Measurements from ENCODE around the gene HYAL1.

Gene HYAL1

DNA sequence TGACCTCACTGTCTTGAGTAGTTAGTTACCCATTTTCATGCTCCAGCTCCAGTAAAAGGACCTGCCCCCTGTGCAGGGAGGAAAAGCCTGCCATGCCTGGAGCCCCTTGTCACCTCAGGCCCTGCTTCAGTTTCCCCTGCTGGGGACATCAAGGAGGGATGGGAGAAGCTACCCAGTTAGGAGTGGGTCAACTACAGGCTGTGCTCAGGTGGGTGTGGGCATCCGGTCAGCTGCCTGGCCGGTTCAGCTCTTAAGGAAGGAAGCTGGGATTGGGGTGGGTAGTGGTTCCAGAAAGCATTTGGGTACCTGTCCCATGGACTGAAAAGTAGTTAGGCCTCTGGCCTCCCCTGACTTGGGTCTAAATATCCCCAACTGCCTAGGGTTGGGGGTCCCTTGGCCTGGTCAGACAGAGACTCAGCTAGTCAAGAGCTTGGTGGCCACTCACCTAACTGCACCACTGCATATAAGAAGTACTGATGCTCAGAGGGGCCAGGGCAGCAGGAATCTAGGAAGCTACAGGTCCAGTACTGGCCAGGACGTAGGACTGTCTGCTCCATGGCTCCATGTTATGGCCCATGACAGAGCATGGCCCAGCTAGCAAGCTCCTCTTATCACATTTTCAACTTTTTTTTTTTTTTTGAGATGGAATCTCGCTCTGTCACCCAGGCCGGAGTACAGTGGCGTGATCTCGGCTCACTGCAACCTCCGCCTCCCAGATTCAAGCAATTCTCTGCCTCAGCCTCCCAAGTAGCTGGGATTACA is 23.9 kb downstream of the HYAL1 start:
- H3K27ac ChIP-seq, result no peak overlapping the region
- TF ChIP-seq, protein P1, sequence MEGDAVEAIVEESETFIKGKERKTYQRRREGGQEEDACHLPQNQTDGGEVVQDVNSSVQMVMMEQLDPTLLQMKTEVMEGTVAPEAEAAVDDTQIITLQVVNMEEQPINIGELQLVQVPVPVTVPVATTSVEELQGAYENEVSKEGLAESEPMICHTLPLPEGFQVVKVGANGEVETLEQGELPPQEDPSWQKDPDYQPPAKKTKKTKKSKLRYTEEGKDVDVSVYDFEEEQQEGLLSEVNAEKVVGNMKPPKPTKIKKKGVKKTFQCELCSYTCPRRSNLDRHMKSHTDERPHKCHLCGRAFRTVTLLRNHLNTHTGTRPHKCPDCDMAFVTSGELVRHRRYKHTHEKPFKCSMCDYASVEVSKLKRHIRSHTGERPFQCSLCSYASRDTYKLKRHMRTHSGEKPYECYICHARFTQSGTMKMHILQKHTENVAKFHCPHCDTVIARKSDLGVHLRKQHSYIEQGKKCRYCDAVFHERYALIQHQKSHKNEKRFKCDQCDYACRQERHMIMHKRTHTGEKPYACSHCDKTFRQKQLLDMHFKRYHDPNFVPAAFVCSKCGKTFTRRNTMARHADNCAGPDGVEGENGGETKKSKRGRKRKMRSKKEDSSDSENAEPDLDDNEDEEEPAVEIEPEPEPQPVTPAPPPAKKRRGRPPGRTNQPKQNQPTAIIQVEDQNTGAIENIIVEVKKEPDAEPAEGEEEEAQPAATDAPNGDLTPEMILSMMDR (IDR thresholded peaks at IDR 0.05), result no peak
- no peak for TF ChIP-seq ZFX (IDR thresholded peaks at IDR 0.05; ENCODE audit: borderline replicate concordance)

DNA sequence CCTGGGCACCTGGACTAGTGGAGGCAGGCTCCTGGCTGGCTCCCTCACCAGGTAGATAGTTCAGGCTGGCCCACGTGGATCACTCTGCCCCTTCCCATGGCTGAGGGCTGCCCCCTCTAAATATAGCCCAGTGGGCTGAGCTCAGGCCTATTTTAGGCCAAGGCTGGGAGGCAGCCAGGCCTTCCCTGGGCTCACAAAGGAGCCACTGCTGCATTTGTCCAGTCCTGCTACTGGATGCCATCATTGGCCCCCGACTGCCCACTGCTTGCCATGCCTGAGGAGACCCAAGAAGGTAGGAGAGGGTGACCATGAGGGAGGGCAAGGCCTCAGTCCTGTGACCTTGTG is 24.5 kb downstream of the HYAL1 start, which contains the start of gene LSMEM2:
TSS of gene LSMEM2 (plus strand) at position 208 of the 345 bp plus-strand sequence. CDS start at position 235, 27 bp downstream.
- TF ChIP-seq, protein P1 (IDR thresholded peaks at IDR 0.05), result no peak
- no peak for TF ChIP-seq ZFX (IDR thresholded peaks at IDR 0.05; ENCODE audit: borderline replicate concordance)
- H3K27ac ChIP-seq, result no peak within 1 kb of the TSS

DNA sequence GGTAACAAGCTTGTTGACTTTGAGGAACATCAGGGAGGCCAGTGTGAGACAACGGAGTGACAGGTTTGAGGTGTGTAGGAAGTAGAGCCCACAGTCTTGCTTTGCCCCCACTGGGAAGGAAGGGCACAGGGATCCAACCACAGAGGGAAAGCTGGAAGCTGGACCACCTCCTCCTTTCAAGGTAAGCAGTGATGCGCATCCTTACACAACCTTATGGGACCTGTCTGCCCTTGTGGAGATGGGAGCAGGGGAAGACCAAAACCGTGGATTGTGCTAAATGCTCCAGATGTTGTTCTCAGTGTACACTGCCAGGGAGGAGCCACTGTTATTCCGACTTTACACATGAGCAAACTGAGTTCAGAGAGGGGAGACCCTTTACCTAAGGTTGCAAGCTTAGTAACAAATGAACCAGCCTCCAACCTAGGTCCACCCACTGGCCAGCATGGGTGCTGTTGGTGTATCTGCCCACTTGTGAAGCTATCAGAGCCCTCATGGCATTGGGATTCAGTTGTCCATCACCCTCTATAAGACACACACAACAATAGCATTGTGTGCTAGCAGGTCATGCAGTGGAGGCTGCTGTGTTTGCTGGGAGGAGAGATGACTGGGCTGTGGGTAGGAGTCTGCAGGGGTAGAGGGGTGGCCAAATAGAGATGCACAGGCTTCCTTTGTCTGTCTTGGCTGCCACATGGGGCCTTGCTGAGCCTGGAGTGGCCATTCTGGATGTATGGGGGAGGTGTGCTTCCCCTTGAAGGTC is 25.1 kb downstream of the HYAL1 start:
- no peak overlapping the region for H3K27ac ChIP-seq
- TF ChIP-seq ZFX (IDR thresholded peaks at IDR 0.05; ENCODE audit: borderline replicate concordance), result no peak
- TF ChIP-seq, protein P1 (IDR thresholded peaks at IDR 0.05), result no peak

DNA sequence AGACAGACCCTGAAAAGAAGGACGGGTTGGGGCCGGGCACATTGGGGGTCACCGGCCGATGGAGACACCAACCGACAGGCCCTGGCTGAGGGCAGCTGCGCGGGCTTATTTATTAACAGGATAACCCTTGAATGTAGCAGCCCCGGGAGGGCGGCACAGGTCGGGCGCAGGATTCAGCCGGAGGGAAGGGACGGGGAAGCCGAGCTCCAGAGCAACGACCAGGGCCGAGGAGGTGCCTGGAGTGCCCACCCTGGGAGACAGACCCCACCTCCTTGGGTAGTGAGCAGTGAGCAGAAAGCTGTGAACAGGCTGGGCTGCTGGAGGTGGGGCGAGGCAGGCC is 26.6 kb downstream of the HYAL1 start:
- no peak overlapping the region for H3K27ac ChIP-seq
- TF ChIP-seq ZFX (IDR thresholded peaks at IDR 0.05; ENCODE audit: borderline replicate concordance), result no peak
- TF ChIP-seq, protein P1 (IDR thresholded peaks at IDR 0.05), result no peak

DNA sequence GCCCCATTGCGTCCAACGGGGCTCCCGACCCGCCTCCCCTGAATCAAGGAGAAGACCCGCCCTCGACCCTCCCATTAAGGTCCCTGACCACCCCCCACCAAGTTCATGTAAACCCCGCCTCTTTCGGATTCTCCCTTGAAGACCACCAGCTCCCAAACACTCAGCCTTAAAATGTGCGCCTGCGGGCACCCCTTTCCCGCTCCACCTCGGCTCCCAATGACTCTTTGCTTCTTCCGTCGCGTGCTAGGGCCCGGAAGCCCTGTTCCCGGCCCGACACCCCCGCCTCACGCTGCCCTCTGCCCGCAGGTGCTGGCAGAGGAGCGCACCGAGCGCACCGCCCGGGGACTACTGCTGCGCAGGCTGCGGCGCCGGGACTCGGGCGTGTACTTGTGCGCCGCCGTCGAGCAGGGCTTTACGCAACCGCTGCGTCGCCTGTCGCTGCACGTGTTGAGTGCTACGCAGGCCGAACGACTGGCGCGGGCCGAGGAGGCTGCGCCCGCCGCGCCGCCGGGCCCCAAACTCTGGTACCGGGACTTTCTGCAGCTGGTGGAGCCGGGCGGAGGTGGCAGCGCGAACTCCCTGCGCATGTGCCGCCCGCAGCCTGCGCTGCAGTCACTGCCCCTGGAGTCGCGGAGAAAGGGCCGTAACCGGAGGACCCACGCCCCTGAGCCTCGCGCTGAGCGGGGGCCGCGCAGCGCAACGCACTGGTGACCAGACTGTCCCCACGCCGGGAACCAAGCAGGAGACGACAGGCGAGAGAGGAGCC is 27.2 kb downstream of the HYAL1 start:
- no peak for TF ChIP-seq ZFX (IDR thresholded peaks at IDR 0.05; ENCODE audit: borderline replicate concordance)
- TF ChIP-seq, protein P1 (IDR thresholded peaks at IDR 0.05), result no peak
- no peak overlapping the region for H3K27ac ChIP-seq

DNA sequence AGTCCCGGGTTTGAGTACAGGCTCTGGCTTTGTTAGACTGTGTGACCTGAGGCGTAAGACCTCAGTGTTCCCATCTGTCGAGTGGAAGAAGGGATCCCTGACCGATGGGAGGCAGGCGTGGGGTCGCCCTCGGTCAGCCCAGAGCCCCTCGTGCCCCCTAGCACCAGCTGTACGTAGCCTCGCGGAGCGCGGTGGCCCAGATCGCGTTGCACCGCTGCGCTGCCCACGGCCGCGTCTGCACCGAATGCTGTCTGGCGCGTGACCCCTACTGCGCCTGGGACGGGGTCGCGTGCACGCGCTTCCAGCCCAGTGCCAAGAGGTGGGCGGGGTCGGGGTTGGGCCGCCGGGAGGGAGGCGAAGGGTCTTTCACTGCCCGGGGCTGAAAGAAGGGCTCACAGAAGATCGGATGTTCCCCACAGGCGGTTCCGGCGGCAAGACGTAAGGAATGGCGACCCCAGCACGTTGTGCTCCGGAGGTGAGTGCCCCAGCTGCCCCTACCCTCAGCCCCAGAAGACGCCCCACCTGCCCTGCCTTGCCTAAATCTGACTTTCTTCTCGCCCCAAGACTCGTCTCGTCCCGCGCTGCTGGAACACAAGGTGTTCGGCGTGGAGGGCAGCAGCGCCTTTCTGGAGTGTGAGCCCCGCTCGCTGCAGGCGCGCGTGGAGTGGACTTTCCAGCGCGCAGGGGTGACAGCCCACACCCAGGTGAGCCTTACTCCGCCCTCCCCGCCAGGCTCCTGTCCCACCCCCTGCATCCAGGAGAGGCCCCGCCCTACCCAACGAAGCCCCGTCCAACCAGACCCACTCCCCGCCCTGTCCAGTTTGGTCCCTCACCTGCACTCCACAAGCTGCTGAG is 28.0 kb downstream of the HYAL1 start:
- no peak overlapping the region for H3K27ac ChIP-seq
- TF ChIP-seq ZFX (IDR thresholded peaks at IDR 0.05; ENCODE audit: borderline replicate concordance), result no peak
- TF ChIP-seq, protein P1 (IDR thresholded peaks at IDR 0.05), result no peak

Data from 22Rv1 (cell line).